ENCODE data around the gene THEM4.
"Not testable (repeated sequence)": the region's sequence is repeated elsewhere in the genome, so short reads cannot be mapped to it uniquely, and the experiment has no call there.

DNA sequence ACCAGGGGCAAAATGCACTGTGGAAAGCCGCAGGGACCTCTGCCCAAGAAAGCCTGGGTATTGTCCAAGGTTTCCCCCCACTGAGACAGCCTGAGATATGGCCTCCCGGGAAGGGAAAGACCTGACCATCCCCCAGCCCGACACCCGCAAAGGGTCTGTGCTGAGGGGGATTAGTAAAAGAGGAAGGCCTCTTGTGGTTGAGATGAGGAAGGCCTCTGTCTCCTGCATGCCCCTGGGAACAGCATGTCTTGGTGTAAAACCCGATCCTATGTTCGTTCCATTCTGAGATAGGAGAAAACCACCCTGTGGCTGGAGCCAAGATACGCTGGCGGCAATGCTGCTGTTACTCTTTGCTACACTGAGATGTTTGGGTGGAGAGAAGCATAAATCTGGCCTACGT, 36.5 kb downstream of the THEM4 start:
- TF ChIP-seq EZH2 (IDR thresholded peaks at IDR 0.05; ENCODE audit: borderline replicate concordance, insufficient read depth, low read depth, low read length, poor library complexity, severe bottlenecking), result not testable (repeated sequence)
- TF ChIP-seq, protein P1, sequence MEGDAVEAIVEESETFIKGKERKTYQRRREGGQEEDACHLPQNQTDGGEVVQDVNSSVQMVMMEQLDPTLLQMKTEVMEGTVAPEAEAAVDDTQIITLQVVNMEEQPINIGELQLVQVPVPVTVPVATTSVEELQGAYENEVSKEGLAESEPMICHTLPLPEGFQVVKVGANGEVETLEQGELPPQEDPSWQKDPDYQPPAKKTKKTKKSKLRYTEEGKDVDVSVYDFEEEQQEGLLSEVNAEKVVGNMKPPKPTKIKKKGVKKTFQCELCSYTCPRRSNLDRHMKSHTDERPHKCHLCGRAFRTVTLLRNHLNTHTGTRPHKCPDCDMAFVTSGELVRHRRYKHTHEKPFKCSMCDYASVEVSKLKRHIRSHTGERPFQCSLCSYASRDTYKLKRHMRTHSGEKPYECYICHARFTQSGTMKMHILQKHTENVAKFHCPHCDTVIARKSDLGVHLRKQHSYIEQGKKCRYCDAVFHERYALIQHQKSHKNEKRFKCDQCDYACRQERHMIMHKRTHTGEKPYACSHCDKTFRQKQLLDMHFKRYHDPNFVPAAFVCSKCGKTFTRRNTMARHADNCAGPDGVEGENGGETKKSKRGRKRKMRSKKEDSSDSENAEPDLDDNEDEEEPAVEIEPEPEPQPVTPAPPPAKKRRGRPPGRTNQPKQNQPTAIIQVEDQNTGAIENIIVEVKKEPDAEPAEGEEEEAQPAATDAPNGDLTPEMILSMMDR (IDR thresholded peaks at IDR 0.05), result not testable (repeated sequence)

All from B cell (primary cell).